Activated naive CD4-positive, alpha-beta T cell treated with anti-CD3 and anti-CD28 coated beads, Interleukin-2, amount 10 ng/mL, durations not matched to agents 7 days and 5 days (primary cell): ENCODE data around the gene PPP1CC.

ENCODE experiments used
- CTCF ChIA-PET: fragments of 350-600 bp; sonication (Branson Sonifier 250); formaldehyde crosslinking; loops from one replicate; lab custom pipeline; 2021; ENCODE audit warnings: antibody characterized with exemption; lab: Charles Lee
- DNase-seq: peaks from one replicate; pipeline ENCODE4 v3.0.0-alpha.2; 2020
- H3K27ac Mint-ChIP-seq: one replicate; pipeline ENCODE4 v1.8.0; 2021; ENCODE audit warnings: mild to moderate bottlenecking, moderate library complexity, mixed read lengths
- H3K27me3 Mint-ChIP-seq: one replicate; pipeline ENCODE4 v1.8.0; 2021; ENCODE audit warnings: mild to moderate bottlenecking, mixed read lengths
- H3K36me3 Mint-ChIP-seq: one replicate; pipeline ENCODE4 v1.8.0; 2021; ENCODE audit warnings: mixed read lengths
- H3K4me1 Mint-ChIP-seq: one replicate; pipeline ENCODE4 v1.8.0; 2021; ENCODE audit warnings: mixed read lengths
- H3K4me3 Mint-ChIP-seq: one replicate; pipeline ENCODE4 v1.8.0; 2021; ENCODE audit warnings: mild to moderate bottlenecking, moderate library complexity, mixed read lengths
- H3K9me3 Mint-ChIP-seq: one replicate; pipeline ENCODE4 v1.8.0; 2021; ENCODE audit warnings: mixed read lengths

The PPP1CC gene

GRCh38 chr12:110680032-110680431 lies 62.7 kb downstream of the PPP1CC start:
- Mint-ChIP-seq H3K4me3 (no peak overlapping the region), H3K27ac (peak overlapping the region; percentile 1), H3K27me3 (no peaks in the 10 kb centered on the region), H3K9me3 (no peaks in the 10 kb centered on the region), H3K36me3 (peaks cover 42% of the 10 kb centered on the region), H3K4me1 (peaks cover 36% of the 10 kb centered on the region)
- no peak for DNase-seq
- CTCF ChIA-PET: no interaction called here

GRCh38 chr12:110679201-110679600 lies 63.5 kb downstream of the PPP1CC start:
- DNase-seq: no peak
- CTCF ChIA-PET: no interaction called here
- Mint-ChIP-seq H3K27ac (no peak overlapping the region), H3K27me3 (no peaks in the 10 kb centered on the region), H3K4me1 (peaks cover 38% of the 10 kb centered on the region), H3K36me3 (peaks cover 45% of the 10 kb centered on the region), H3K4me3 (no peak overlapping the region), H3K9me3 (peaks cover 5% of the 10 kb centered on the region)

- Mint-ChIP-seq H3K27me3 (no peaks in the 10 kb centered on the region), H3K36me3 (peaks cover 49% of the 10 kb centered on the region), H3K9me3 (peaks cover 5% of the 10 kb centered on the region), H3K27ac (peak overlapping the region; percentile 77), H3K4me3 (peak overlapping the region; percentile 14), H3K4me1 (peaks cover 49% of the 10 kb centered on the region)
- CTCF ChIA-PET: no interaction called here
- no peak for DNase-seq
Observed at GRCh38 chr12:110677982-110678381, 64.7 kb downstream of the PPP1CC start.

- H3K27ac Mint-ChIP-seq: peak overlapping the region; percentile 77
- CTCF ChIA-PET: no interaction called here
- H3K36me3 Mint-ChIP-seq: peaks cover 50% of the 10 kb centered on the region
- H3K27me3 Mint-ChIP-seq: no peaks in the 10 kb centered on the region
- H3K9me3 Mint-ChIP-seq: peaks cover 5% of the 10 kb centered on the region
- H3K4me1 Mint-ChIP-seq: peaks cover 54% of the 10 kb centered on the region
- DNase-seq: no peak
- H3K4me3 Mint-ChIP-seq: peak overlapping the region; percentile 14
Observed at GRCh38 chr12:110677206-110677911, 65.3 kb downstream of the PPP1CC start.

GRCh38 chr12:110676171-110676570 lies 66.5 kb downstream of the PPP1CC start:
- peaks cover 5% of the 10 kb centered on the region for H3K9me3 Mint-ChIP-seq
- H3K4me3 Mint-ChIP-seq: no peak overlapping the region
- peaks cover 50% of the 10 kb centered on the region for H3K36me3 Mint-ChIP-seq
- H3K4me1 Mint-ChIP-seq: peaks cover 58% of the 10 kb centered on the region
- DNase-seq: no peak
- no peak overlapping the region for H3K27ac Mint-ChIP-seq
- CTCF ChIA-PET: interaction anchor here (0.6 kb wide), 1 partner anchor 157 kb away, joined by 5 read pairs; no protein-coding TSS in a partner anchor
- H3K27me3 Mint-ChIP-seq: no peaks in the 10 kb centered on the region

GRCh38 chr12:110670161-110670701 lies 72.5 kb downstream of the PPP1CC start:
- Mint-ChIP-seq H3K27ac (peak overlapping the region; percentile 71), H3K27me3 (peaks cover 5% of the 10 kb centered on the region), H3K4me3 (no peak overlapping the region), H3K9me3 (peaks cover 20% of the 10 kb centered on the region), H3K36me3 (peaks cover 63% of the 10 kb centered on the region), H3K4me1 (peaks cover 47% of the 10 kb centered on the region)
- DNase-seq: peak; percentile 45
- CTCF ChIA-PET: no interaction called here
